ENCODE data around the gene HMCN1. TPM values are rescaled to one million over a fixed set of nuclear protein-coding genes. Genes with fewer than 3 reads are reported as not detected.

The HMCN1 gene
- total RNA-seq, 2 experiments from 2014 or later, result 0.14 TPM; not detected in 1

DNA sequence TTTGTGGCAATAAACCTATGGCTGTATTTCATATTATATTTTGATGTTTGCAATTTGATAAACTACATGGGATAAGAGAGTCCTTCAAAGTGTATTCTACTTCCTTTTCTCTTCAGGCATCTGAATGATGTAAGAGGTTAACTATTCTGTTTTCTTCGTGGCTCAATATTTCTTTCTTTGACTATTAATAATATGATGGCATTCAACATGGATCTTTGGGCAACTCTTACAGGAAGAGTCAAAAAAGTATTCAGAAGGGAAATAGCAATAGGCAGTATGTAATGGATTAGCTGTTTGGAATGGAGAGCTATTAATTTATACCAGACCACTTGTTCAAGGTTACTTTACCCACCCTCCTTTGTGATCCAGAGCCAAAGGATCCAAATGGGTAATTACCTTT lies 74.4 kb downstream of the HMCN1 start:
- Mint-ChIP-seq H3K27me3 (peaks cover 7% of the 10 kb centered on the region), H3K4me1 (no peaks in the 10 kb centered on the region), H3K4me3 (no peak overlapping the region), H3K27ac (no peak overlapping the region), H3K36me3 (ENCODE audit: low read depth) (no peaks in the 10 kb centered on the region), H3K9me3 (ENCODE audit: low read depth) (no peaks in the 10 kb centered on the region)
- no peak for DNase-seq
- intact Hi-C loops (cut with DNase I, micrococcal nuclease), result no loop called here
- ChIA-PET CTCF (no interaction called here), POLR2A (no interaction called here)
- ATAC-seq, result no peak

DNA sequence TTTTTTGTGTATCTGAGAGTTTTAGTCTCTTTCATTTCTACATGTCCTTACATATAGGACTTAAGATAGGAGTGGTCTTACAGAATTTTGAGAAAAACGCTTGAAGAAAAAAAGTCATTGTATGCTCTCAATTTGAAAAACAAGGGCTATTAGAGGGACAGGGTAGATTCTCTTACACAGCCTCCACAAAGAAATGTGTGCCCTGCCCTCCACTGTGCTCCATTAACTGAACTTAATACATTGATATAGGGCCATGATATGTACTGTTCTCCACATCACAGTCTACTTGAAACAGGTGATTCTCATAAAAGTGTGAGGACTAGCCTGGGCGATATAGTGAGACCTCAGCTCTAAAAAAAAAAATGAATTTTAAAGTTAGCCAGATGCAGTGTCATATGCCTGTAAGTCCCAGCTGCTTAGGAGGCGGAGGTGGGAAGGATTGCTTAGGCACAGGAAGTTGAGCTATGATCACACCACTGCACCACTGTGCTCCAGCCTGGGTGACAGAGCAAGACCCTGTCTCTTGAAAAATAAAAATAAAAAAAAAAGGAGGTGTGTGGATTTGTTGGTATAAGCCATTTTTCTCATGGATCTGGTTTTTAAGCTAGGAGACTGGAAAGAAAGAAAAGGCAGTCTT lies 77.0 kb downstream of the HMCN1 start:
- intact Hi-C loops (cut with DNase I, micrococcal nuclease), result no loop called here

GRCh38 chr1:185812934-185813333 lies 78.7 kb downstream of the HMCN1 start:
- ATAC-seq, result no peak
- Mint-ChIP-seq H3K27ac (no peak overlapping the region), H3K27me3 (no peaks in the 10 kb centered on the region), H3K4me1 (no peaks in the 10 kb centered on the region), H3K4me3 (no peak overlapping the region), H3K36me3 (ENCODE audit: low read depth) (no peaks in the 10 kb centered on the region), H3K9me3 (ENCODE audit: low read depth) (no peaks in the 10 kb centered on the region)
- intact Hi-C loops (cut with DNase I, micrococcal nuclease), result loop anchor here (1.0 kb wide), 1 partner anchor 399 kb away; no protein-coding TSS in a partner anchor
- CTCF ChIA-PET, result no interaction called here
- POLR2A ChIA-PET, result no interaction called here
- DNase-seq, result no peak

More for the DNA sequence above, 77.0 kb downstream of the HMCN1 start:
- no peak overlapping the region for H3K4me3 Mint-ChIP-seq
- no peaks in the 10 kb centered on the region for H3K9me3 Mint-ChIP-seq (ENCODE audit: low read depth)
- ATAC-seq (no peak), DNase-seq (no peak)
- ChIA-PET CTCF (no interaction called here), POLR2A (interaction anchor here (0.6 to 0.7 kb wide), 3 partner anchors 37 to 1334 kb away, joined by 3 read pairs; no protein-coding TSS in a partner anchor)
- no peak overlapping the region for H3K27ac Mint-ChIP-seq
- H3K27me3 Mint-ChIP-seq, result no peaks in the 10 kb centered on the region
- no peaks in the 10 kb centered on the region for H3K36me3 Mint-ChIP-seq (ENCODE audit: low read depth)
- H3K4me1 Mint-ChIP-seq, result no peaks in the 10 kb centered on the region

DNA sequence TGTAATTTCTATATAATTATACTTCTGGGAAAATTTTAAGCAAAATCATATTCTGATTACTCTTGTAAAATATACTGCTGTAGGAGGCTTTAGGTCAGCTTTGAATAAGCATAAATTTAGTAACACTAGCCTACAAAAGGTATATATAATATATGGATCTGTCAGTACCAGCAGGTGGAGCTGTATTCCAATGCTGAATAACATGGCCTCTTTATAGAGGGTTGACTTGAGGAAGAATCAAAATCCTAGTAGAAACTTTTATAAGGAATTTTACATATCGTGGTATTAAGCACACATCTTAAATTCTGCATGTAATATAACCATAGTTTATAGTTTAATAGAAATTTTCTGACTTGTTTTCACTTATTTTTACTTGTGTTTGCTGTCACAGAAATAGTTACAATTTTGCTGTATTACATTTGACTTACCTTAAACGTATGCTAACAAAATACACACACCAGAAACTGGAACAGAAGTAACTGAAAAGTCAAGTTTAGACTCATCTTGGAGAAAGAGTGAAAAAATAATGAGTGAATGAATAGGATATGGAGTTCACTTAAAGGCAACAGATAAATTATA lies 79.3 kb downstream of the HMCN1 start:
- no peak overlapping the region for H3K27ac Mint-ChIP-seq
- ATAC-seq (peak; percentile 60), DNase-seq (peak; percentile 8)
- ChIA-PET POLR2A (no interaction called here), CTCF (interaction anchor here (1.1 kb wide), 1 partner anchor 93 kb away, joined by 4 read pairs; no protein-coding TSS in a partner anchor)
- no peaks in the 10 kb centered on the region for H3K9me3 Mint-ChIP-seq (ENCODE audit: low read depth)
- no peak overlapping the region for H3K4me3 Mint-ChIP-seq
- H3K4me1 Mint-ChIP-seq, result no peaks in the 10 kb centered on the region
- no peaks in the 10 kb centered on the region for H3K36me3 Mint-ChIP-seq (ENCODE audit: low read depth)
- intact Hi-C loops (cut with DNase I, micrococcal nuclease), result loop anchor here (1.0 kb wide), 1 partner anchor 399 kb away; no protein-coding TSS in a partner anchor
- no peaks in the 10 kb centered on the region for H3K27me3 Mint-ChIP-seq

GRCh38 chr1:185816460-185816859 lies 82.3 kb downstream of the HMCN1 start:
- CTCF ChIA-PET, result interaction anchor here (0.6 to 1.2 kb wide), 2 partner anchors 28 to 111 kb away, joined by 3 to 4 read pairs; no protein-coding TSS in a partner anchor
- H3K27me3 Mint-ChIP-seq, result peaks cover 2% of the 10 kb centered on the region
- ATAC-seq, result no peak
- H3K4me1 Mint-ChIP-seq, result no peaks in the 10 kb centered on the region
- no peaks in the 10 kb centered on the region for H3K9me3 Mint-ChIP-seq (ENCODE audit: low read depth)
- POLR2A ChIA-PET, result no interaction called here
- no peak overlapping the region for H3K27ac Mint-ChIP-seq
- no peak overlapping the region for H3K4me3 Mint-ChIP-seq
- H3K36me3 Mint-ChIP-seq (ENCODE audit: low read depth), result no peaks in the 10 kb centered on the region
- intact Hi-C loops (cut with DNase I, micrococcal nuclease), result no loop called here
- no peak for DNase-seq

DNA sequence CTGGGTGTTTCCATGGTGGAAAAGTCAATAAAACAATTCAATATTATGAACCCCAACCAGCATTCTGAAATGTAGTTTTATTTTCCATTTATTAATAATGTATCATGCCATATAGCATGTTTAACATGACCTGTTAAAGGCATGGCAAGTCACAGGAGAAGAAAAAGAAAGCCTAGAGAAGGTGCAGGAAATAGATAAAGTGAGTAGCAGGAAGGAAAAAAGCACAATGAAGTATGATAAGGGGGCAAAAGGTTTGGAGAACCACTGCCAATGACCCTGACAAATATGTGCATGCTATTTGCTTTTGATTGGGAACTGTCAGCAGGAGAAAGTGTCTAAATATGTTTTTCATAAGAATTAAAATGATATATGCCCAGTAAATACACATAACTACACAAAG lies 85.6 kb downstream of the HMCN1 start:
- Mint-ChIP-seq H3K36me3 (ENCODE audit: low read depth) (no peaks in the 10 kb centered on the region), H3K4me1 (no peaks in the 10 kb centered on the region), H3K9me3 (ENCODE audit: low read depth) (no peaks in the 10 kb centered on the region), H3K4me3 (no peak overlapping the region), H3K27ac (no peak overlapping the region), H3K27me3 (peaks cover 4% of the 10 kb centered on the region)
- ATAC-seq (no peak), DNase-seq (no peak)
- intact Hi-C loops (cut with DNase I, micrococcal nuclease), result no loop called here
- ChIA-PET CTCF (no interaction called here), POLR2A (no interaction called here)

- CTCF ChIA-PET, result interaction anchor here (0.7 to 0.9 kb wide), 2 partner anchors 13 to 241 kb away, joined by 3 read pairs; no protein-coding TSS in a partner anchor
- no peaks in the 10 kb centered on the region for H3K4me1 Mint-ChIP-seq
- ATAC-seq (no peak), DNase-seq (no peak)
- no peaks in the 10 kb centered on the region for H3K36me3 Mint-ChIP-seq (ENCODE audit: low read depth)
- H3K27me3 Mint-ChIP-seq, result peaks cover 4% of the 10 kb centered on the region
- intact Hi-C loops (cut with DNase I, micrococcal nuclease), result no loop called here
- POLR2A ChIA-PET, result no interaction called here
- H3K27ac Mint-ChIP-seq, result no peak overlapping the region
- no peaks in the 10 kb centered on the region for H3K9me3 Mint-ChIP-seq (ENCODE audit: low read depth)
- no peak overlapping the region for H3K4me3 Mint-ChIP-seq
Measured at GRCh38 chr1:185821612-185822385, 87.6 kb downstream of the HMCN1 start.

DNA sequence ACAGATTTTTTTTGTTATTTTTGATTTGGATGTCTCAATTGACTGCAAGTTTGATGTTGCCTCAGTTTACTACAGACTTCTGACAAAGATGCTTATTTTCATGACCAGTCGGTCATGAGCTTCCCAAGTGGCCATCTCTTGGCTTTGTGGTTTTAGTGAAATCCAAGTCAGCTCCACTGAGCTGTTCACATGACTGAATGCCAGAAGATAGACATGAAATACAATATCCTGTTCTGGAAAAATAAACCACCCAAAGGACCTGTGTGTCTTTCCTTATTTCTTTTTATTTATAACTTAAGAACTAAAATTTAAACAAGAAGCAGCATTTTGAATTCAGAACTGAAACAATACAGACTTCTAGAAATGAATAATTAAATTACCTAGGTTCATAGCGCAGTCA lies 89.3 kb downstream of the HMCN1 start:
- DNase-seq (no peak), ATAC-seq (no peak)
- intact Hi-C loops (cut with DNase I, micrococcal nuclease), result no loop called here
- ChIA-PET CTCF (no interaction called here), POLR2A (no interaction called here)
- H3K4me1 Mint-ChIP-seq, result no peaks in the 10 kb centered on the region
- H3K27ac Mint-ChIP-seq, result no peak overlapping the region
- no peak overlapping the region for H3K4me3 Mint-ChIP-seq
- H3K27me3 Mint-ChIP-seq, result peaks cover 4% of the 10 kb centered on the region
- no peaks in the 10 kb centered on the region for H3K36me3 Mint-ChIP-seq (ENCODE audit: low read depth)
- H3K9me3 Mint-ChIP-seq (ENCODE audit: low read depth), result no peaks in the 10 kb centered on the region

GRCh38 chr1:185824106-185824505 lies 89.9 kb downstream of the HMCN1 start:
- intact Hi-C loops (cut with DNase I, micrococcal nuclease), result no loop called here
- no peak for ATAC-seq
- CTCF ChIA-PET, result no interaction called here

DNA sequence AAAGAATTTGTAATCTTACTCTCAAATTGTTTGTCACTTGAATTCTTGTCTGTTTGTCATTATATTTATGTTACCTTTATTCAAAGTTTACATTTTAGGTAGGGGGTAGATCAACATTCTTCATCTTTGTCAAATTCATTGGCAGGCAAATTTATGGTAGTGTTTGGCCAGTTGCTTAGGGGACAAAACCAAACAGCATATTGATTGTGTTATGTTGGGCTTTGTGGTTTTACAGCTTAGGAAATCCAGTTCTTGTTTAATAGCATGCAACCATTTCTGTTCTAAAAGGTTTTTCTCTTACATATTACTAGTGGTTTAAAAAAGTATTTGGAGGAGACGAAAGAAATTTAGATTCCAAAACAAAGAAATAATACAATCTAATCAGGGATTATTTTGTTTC lies 91.4 kb downstream of the HMCN1 start:
- intact Hi-C loops (cut with DNase I, micrococcal nuclease), result no loop called here
- no peaks in the 10 kb centered on the region for H3K36me3 Mint-ChIP-seq (ENCODE audit: low read depth)
- CTCF ChIA-PET, result no interaction called here
- H3K27me3 Mint-ChIP-seq, result peaks cover 11% of the 10 kb centered on the region
- H3K4me3 Mint-ChIP-seq, result no peak overlapping the region
- no peaks in the 10 kb centered on the region for H3K9me3 Mint-ChIP-seq (ENCODE audit: low read depth)
- DNase-seq (no peak), ATAC-seq (no peak)
- H3K27ac Mint-ChIP-seq, result no peak overlapping the region
- POLR2A ChIA-PET, result no interaction called here
- H3K4me1 Mint-ChIP-seq, result no peaks in the 10 kb centered on the region

More at GRCh38 chr1:185824106-185824505, 89.9 kb downstream of the HMCN1 start:
- peaks cover 4% of the 10 kb centered on the region for H3K27me3 Mint-ChIP-seq
- H3K4me1 Mint-ChIP-seq, result no peaks in the 10 kb centered on the region
- no peaks in the 10 kb centered on the region for H3K9me3 Mint-ChIP-seq (ENCODE audit: low read depth)
- no peak overlapping the region for H3K4me3 Mint-ChIP-seq
- H3K36me3 Mint-ChIP-seq (ENCODE audit: low read depth), result no peaks in the 10 kb centered on the region
- POLR2A ChIA-PET, result no interaction called here
- no peak overlapping the region for H3K27ac Mint-ChIP-seq
- no peak for DNase-seq

GRCh38 chr1:185834371-185834905 lies 100.2 kb downstream of the HMCN1 start:
- ChIA-PET POLR2A (no interaction called here), CTCF (interaction anchor here (0.7 kb wide), 1 partner anchor 13 kb away, joined by 3 read pairs; no protein-coding TSS in a partner anchor)
- Mint-ChIP-seq H3K9me3 (ENCODE audit: low read depth) (no peaks in the 10 kb centered on the region), H3K27me3 (peaks cover 10% of the 10 kb centered on the region), H3K36me3 (ENCODE audit: low read depth) (no peaks in the 10 kb centered on the region), H3K4me3 (no peak overlapping the region), H3K4me1 (no peaks in the 10 kb centered on the region), H3K27ac (no peak overlapping the region)
- DNase-seq (no peak), ATAC-seq (no peak)
- intact Hi-C loops (cut with DNase I, micrococcal nuclease), result no loop called here

Data from activated CD4-positive, alpha-beta T cell treated with anti-CD3 and anti-CD28 coated beads for 36 hours (primary cell).